ENCODE results near the gene NUTF2.
A peak's percentile ranks its signal among the peaks of the same experiment; 100 is the strongest.

GRCh38 chr16:67842509-67843342, 4.0 kb upstream of the NUTF2 start:
- TF ChIP-seq CTCF (IDR thresholded peaks at IDR 0.05), result peak in 2 of 6 experiments; percentile 9 to 21
- TF ChIP-seq POLR2A (IDR thresholded peaks at IDR 0.05), result no peak

Data from Peyer's patch (tissue), 4 donors.